ENCODE results near the gene EHMT1.

- TF ChIP-seq EP300 (IDR thresholded peaks at IDR 0.05; ENCODE audit: borderline replicate concordance) (no peak), USF1 (IDR thresholded peaks at IDR 0.05) (no peak), NFIC (IDR thresholded peaks at IDR 0.05) (no peak), MAX (IDR thresholded peaks at IDR 0.05) (no peak), CREB1 (IDR thresholded peaks at IDR 0.05; ENCODE audit: low read depth) (no peak), EGR1 (IDR thresholded peaks at IDR 0.05) (no peak), REST (IDR thresholded peaks at IDR 0.05; ENCODE audit: low read depth) (no peak), RAD21 (IDR thresholded peaks at IDR 0.05; ENCODE audit: low read depth) (peak; percentile 83), TAF1 (IDR thresholded peaks at IDR 0.05; ENCODE audit: low read depth) (no peak), CEBPB (IDR thresholded peaks at IDR 0.05) (no peak), TEAD4 (IDR thresholded peaks at IDR 0.05) (no peak), ZBTB7A (IDR thresholded peaks at IDR 0.05; ENCODE audit: low read depth) (no peak), FOXM1 (IDR thresholded peaks at IDR 0.05; ENCODE audit: borderline replicate concordance, low read depth) (no peak), TCF12 (IDR thresholded peaks at IDR 0.05; ENCODE audit: low read depth) (no peak)
These were observed 54.3 kb downstream of the EHMT1 start for GRCh38 chr9:137672907-137673791.
